ENCODE data around the gene ATP6V1B1.

The ATP6V1B1 gene

GRCh38 chr2:70935468-70936164, at the start of gene ATP6V1B1:
Gene ATP6V1B1 (plus strand): TSS chr2:70935900. CDS start chr2:70935955, 55 bp downstream.
- no peak within 1 kb of the TSS for H3K9ac ChIP-seq (ENCODE audit: low read depth, low read length)
- H3K9me3 ChIP-seq (ENCODE audit: control insufficient read depth, insufficient read depth, low read length) = no peaks in the 10 kb centered on the region
- no peaks in the 10 kb centered on the region for H3K36me3 ChIP-seq (ENCODE audit: insufficient read depth, low read length)
- H3K4me1 ChIP-seq (ENCODE audit: insufficient read depth, low read length) = peaks cover 27% of the 10 kb centered on the region

DNA sequence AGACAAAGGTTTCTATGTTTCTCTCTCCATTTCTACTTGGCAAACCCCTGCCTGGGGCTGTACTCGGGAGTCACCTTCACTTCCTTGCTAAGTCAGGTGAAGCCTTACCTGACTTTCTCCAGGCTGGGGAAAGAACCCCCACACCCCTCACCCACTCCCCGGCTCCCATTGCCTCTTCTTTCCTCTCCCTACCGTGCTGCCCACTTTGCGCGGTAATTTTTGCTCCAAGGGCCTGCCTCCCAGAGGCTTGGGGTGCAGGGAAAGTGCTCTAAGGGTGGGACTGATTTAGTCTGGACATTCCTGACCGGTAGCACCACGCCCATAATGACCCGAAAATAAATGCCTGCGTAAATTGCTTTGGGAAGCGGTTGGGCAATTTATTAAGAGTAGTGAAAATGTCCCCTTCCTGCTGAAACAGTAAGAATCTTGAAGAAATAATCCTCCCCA, 49.1 kb upstream of the ATP6V1B1 start:
- Histone ChIP-seq H3K4me1 (ENCODE audit: insufficient read depth, low read length) (peaks cover 4% of the 10 kb centered on the region), H3K9ac (ENCODE audit: low read depth, low read length) (no peak overlapping the region; the same call in 1 of the 2 replicates), H3K36me3 (ENCODE audit: insufficient read depth, low read length) (no peaks in the 10 kb centered on the region), H3K9me3 (ENCODE audit: control insufficient read depth, insufficient read depth, low read length) (no peaks in the 10 kb centered on the region)

DNA sequence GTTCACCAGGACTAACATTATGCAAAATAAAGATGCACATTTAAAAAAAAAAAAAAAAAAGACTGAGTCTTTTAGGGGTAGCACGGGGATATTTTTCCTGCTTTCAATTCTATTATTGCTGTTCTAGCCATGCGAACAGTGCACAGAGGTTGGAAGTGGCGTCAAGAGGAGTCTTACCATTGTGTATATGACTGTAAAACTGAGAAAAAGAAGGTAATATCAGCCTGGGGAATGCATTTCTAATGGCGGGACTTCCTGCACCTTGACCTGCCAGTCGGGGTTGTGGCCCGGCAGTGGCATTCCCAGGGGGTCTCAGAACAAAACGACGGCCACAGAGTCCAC, 48.5 kb upstream of the ATP6V1B1 start:
- H3K4me1 ChIP-seq (ENCODE audit: insufficient read depth, low read length) = peaks cover 4% of the 10 kb centered on the region
- H3K36me3 ChIP-seq (ENCODE audit: insufficient read depth, low read length) = no peaks in the 10 kb centered on the region
- H3K9ac ChIP-seq (ENCODE audit: low read depth, low read length) = peak overlapping the region; percentile 54
- no peaks in the 10 kb centered on the region for H3K9me3 ChIP-seq (ENCODE audit: control insufficient read depth, insufficient read depth, low read length)

DNA sequence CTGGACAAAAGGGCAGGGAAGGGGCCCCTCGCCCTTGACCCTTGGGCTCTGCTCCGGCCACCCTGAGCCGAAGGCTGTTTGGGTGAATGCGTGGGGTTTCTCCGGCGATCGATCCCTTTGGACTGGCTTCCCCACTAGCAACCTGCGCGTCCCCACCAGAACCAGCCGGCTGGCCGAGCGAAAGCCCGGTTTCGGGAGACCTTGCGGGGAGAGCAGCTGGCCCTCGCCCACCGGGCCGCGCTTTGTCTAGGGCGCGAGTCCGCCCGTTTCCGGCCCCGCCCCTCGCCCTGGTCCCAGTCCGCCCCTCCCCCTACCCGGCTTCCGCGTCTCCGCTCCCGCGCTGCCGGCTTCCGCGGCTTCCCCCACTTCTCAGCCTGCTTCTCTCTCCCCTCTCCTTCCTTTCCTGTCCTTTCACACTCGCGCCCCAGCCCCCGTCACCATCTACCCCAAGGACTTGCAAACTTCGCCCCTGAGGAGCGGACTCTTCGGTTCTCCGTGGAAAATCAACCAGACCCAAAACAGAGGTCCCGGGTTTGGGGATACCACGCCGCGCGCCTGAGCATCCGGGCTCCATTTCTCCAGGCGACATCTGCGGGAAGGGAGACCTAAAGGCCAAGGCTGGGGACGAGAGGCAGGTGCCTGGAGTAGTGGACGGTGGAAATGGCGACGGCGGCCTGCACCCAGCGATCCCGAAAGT, 48.0 kb upstream of the ATP6V1B1 start:
- no peaks in the 10 kb centered on the region for H3K9me3 ChIP-seq (ENCODE audit: control insufficient read depth, insufficient read depth, low read length)
- peaks cover 4% of the 10 kb centered on the region for H3K4me1 ChIP-seq (ENCODE audit: insufficient read depth, low read length)
- H3K9ac ChIP-seq (ENCODE audit: low read depth, low read length) = peak overlapping the region; percentile 54
- no peaks in the 10 kb centered on the region for H3K36me3 ChIP-seq (ENCODE audit: insufficient read depth, low read length)

GRCh38 chr2:70888366-70888922, 47.3 kb upstream of the ATP6V1B1 start:
- no peaks in the 10 kb centered on the region for H3K9me3 ChIP-seq (ENCODE audit: control insufficient read depth, insufficient read depth, low read length)
- no peaks in the 10 kb centered on the region for H3K36me3 ChIP-seq (ENCODE audit: insufficient read depth, low read length)
- no peak overlapping the region; the same call in 1 of the 2 replicates for H3K9ac ChIP-seq (ENCODE audit: low read depth, low read length)
- peaks cover 4% of the 10 kb centered on the region for H3K4me1 ChIP-seq (ENCODE audit: insufficient read depth, low read length)

GRCh38 chr2:70888923-70889715, 46.6 kb upstream of the ATP6V1B1 start:
- peak overlapping the region; percentile 40; the same call in 1 of the 2 replicates for H3K9ac ChIP-seq (ENCODE audit: low read depth, low read length)

GRCh38 chr2:70889716-70890037, 46.0 kb upstream of the ATP6V1B1 start:
- peaks cover 4% of the 10 kb centered on the region for H3K4me1 ChIP-seq (ENCODE audit: insufficient read depth, low read length)
- H3K9me3 ChIP-seq (ENCODE audit: control insufficient read depth, insufficient read depth, low read length) = no peaks in the 10 kb centered on the region

More at GRCh38 chr2:70888923-70889715, 46.6 kb upstream of the ATP6V1B1 start:
- Histone ChIP-seq H3K9me3 (ENCODE audit: control insufficient read depth, insufficient read depth, low read length) (no peaks in the 10 kb centered on the region), H3K36me3 (ENCODE audit: insufficient read depth, low read length) (no peaks in the 10 kb centered on the region), H3K4me1 (ENCODE audit: insufficient read depth, low read length) (peaks cover 4% of the 10 kb centered on the region)

DNA sequence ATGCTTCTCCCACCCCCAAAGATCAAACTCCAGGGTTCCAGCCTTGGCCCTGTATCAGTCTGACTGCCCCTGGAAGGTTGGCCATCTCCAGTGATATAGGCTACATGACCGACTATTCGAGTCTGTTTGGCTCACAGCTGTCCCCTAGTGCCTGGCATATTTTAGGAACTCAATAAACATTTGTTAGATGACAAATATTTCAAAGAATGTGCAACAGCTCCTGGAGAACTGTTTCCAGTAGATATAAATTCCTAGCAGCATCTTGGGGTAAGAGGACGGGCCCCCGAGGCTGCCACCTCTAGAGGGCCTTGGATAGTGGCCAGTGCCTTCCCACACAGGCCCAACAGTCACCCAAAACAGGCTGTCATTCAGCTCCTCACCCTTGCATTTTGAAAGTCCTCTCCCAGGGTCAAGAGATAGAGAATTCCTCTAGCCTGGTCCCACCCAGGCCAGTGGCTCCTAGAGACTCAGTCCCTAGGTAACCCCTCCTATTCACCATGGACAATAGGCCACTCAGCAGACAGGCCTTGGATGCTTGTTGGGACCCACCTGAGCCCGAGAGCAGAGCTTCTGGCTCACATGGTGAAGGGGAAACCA, 45.1 kb upstream of the ATP6V1B1 start:
- Histone ChIP-seq H3K36me3 (ENCODE audit: insufficient read depth, low read length) (no peaks in the 10 kb centered on the region), H3K4me1 (ENCODE audit: insufficient read depth, low read length) (peaks cover 4% of the 10 kb centered on the region), H3K9ac (ENCODE audit: low read depth, low read length) (no peak overlapping the region), H3K9me3 (ENCODE audit: control insufficient read depth, insufficient read depth, low read length) (no peaks in the 10 kb centered on the region)

More at GRCh38 chr2:70889716-70890037, 46.0 kb upstream of the ATP6V1B1 start:
- Histone ChIP-seq H3K9ac (ENCODE audit: low read depth, low read length) (no peak overlapping the region; the same call in 1 of the 2 replicates), H3K36me3 (ENCODE audit: insufficient read depth, low read length) (no peaks in the 10 kb centered on the region)

- Histone ChIP-seq H3K9ac (ENCODE audit: low read depth, low read length) (no peak overlapping the region), H3K4me1 (ENCODE audit: insufficient read depth, low read length) (peaks cover 4% of the 10 kb centered on the region), H3K9me3 (ENCODE audit: control insufficient read depth, insufficient read depth, low read length) (no peaks in the 10 kb centered on the region), H3K36me3 (ENCODE audit: insufficient read depth, low read length) (no peaks in the 10 kb centered on the region)
Observed at GRCh38 chr2:70891572-70892357, 43.9 kb upstream of the ATP6V1B1 start.

- H3K4me1 ChIP-seq (ENCODE audit: insufficient read depth, low read length) = no peaks in the 10 kb centered on the region; the same call in 1 of the 2 replicates
- H3K9me3 ChIP-seq (ENCODE audit: control insufficient read depth, insufficient read depth, low read length) = no peaks in the 10 kb centered on the region
- H3K36me3 ChIP-seq (ENCODE audit: insufficient read depth, low read length) = no peaks in the 10 kb centered on the region
- no peak overlapping the region for H3K9ac ChIP-seq (ENCODE audit: low read depth, low read length)
Observed at GRCh38 chr2:70892750-70893149, 43.0 kb upstream of the ATP6V1B1 start.

DNA sequence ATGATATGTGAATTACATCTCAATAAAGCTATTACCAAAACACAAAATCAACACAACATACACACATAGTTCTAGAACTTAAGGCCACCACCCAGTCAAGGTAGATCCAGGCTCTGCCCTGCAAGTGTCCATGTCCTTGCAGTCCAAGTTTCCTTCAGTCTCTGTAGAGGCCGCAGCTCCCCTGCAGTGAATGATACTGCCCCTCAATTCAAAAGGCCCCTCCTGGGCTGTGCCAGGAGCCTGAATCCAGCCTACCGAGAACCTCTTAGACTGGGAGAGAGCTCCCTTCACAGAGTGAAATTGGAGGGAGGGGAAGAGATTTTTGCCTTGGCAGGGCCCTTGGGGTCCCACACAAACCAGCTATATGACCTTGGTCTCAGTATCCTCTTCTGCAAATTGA, 42.5 kb upstream of the ATP6V1B1 start:
- no peaks in the 10 kb centered on the region for H3K9me3 ChIP-seq (ENCODE audit: control insufficient read depth, insufficient read depth, low read length)
- H3K36me3 ChIP-seq (ENCODE audit: insufficient read depth, low read length) = no peaks in the 10 kb centered on the region
- no peak overlapping the region for H3K9ac ChIP-seq (ENCODE audit: low read depth, low read length)
- no peaks in the 10 kb centered on the region; the same call in 1 of the 2 replicates for H3K4me1 ChIP-seq (ENCODE audit: insufficient read depth, low read length)

DNA sequence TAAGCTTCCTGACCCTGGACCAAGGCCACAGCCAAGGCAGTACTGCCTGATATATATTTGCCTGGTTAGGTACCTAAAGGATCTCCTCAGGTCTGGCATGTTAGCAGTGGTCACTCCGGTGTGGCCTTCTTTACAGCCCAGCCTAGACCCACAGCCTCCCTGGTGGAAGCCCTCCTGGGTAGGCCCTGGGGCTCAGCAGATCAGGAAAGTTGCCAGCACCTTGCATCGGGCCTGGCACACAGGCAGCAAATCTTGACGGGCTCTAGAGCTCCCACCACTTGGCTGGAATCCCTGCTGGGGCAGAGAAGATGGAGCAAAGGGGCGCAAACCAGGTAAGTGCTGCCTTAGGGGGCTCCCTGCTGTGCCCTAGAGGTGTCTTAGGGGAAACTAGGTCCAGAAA, 40.9 kb upstream of the ATP6V1B1 start:
- H3K9me3 ChIP-seq (ENCODE audit: control insufficient read depth, insufficient read depth, low read length) = no peaks in the 10 kb centered on the region
- H3K36me3 ChIP-seq (ENCODE audit: insufficient read depth, low read length) = no peaks in the 10 kb centered on the region
- peaks cover 4% of the 10 kb centered on the region; the same call in 1 of the 2 replicates for H3K4me1 ChIP-seq (ENCODE audit: insufficient read depth, low read length)
- no peak overlapping the region for H3K9ac ChIP-seq (ENCODE audit: low read depth, low read length)

- Histone ChIP-seq H3K36me3 (ENCODE audit: insufficient read depth, low read length) (no peaks in the 10 kb centered on the region), H3K9me3 (ENCODE audit: control insufficient read depth, insufficient read depth, low read length) (no peaks in the 10 kb centered on the region), H3K9ac (ENCODE audit: low read depth, low read length) (no peak overlapping the region), H3K4me1 (ENCODE audit: insufficient read depth, low read length) (peaks cover 4% of the 10 kb centered on the region; the same call in 1 of the 2 replicates)
Observed at GRCh38 chr2:70895249-70895648, 40.5 kb upstream of the ATP6V1B1 start.

Measured in ES-I3 (cell line).